ENCODE measurements around the gene HACD2. TPM values are rescaled to one million over a fixed set of nuclear protein-coding genes. Genes with fewer than 3 reads are reported as not detected.

Gene HACD2
- total and polyA plus RNA-seq, 10 of the 15 experiments (the other 5 are each of a cell fraction or from before 2014, with no cell fraction given) = 9.1 to 30.0 (median 18.8) TPM

GRCh38 chr3:123606527-123606926 is 21.7 kb upstream of the HACD2 start (continued):
- no peak for TF ChIP-seq BACH1 (IDR thresholded peaks at IDR 0.05; ENCODE audit: borderline replicate concordance)
- TF ChIP-seq HSF1 (IDR thresholded peaks at IDR 0.05; ENCODE audit: low read depth, low read length) = no peak
- TF ChIP-seq GATAD2B (conservative IDR thresholded peaks at IDR 0.05; ENCODE audit: low read depth) = no peak
- no peak for TF ChIP-seq IKZF2 (IDR thresholded peaks at IDR 0.05)

- H3K4me2 ChIP-seq (ENCODE audit: control insufficient read depth, insufficient read depth) = peak overlapping the region; percentile 59
- no peaks in the 10 kb centered on the region for H3K36me3 ChIP-seq (ENCODE audit: control insufficient read depth in 2 of 2, insufficient read depth in 2 of 2, low read length in 1 of 2)
- in situ Hi-C loops (cut with MboI) = no loop called here
- no peak overlapping the region for H3K4me3 ChIP-seq
- no peaks in the 10 kb centered on the region for H3K27me3 ChIP-seq (replicated peaks in 1 of 2; ENCODE audit: control insufficient read depth in 2 of 2, insufficient read depth in 2 of 2, low read length in 1 of 2)
- ChIA-PET RAD21 (ENCODE audit: unreplicated experiment) (interaction anchor here (1.1 to 1.5 kb wide), 3 partner anchors 11 to 20 kb away, joined by 3 to 6 read pairs (median 3); no protein-coding TSS in a partner anchor), POLR2A (interaction anchor here (1.5 to 2.3 kb wide), 2 partner anchors 19 to 21 kb away, joined by 3 to 19 read pairs; partner anchors contain the start of gene HACD2), CTCF (interaction anchor here (0.6 to 2.9 kb wide), 7 partner anchors 8 to 1347 kb away, joined by 3 to 19 read pairs (median 3); no protein-coding TSS in a partner anchor), SMC1A (ENCODE audit: uncharacterized antibody, unreplicated experiment) (interaction anchor here (0.6 to 1.8 kb wide), 9 partner anchors 14 to 37 kb away, joined by 3 to 12 read pairs (median 4); partner anchors contain the start of gene HACD2)
- H3K27ac ChIP-seq (ENCODE audit: control insufficient read depth, insufficient read depth) = peak overlapping the region; percentile 22; the same call in 1 of the 2 replicates
- ATAC-seq (peak; percentile 88), DNase-seq (ENCODE audit: low read depth, low spot score) (peak; percentile 55), FAIRE-seq (peak; percentile 65)
- 43% methylated on average over 5 of the region's 5 CpGs for WGBS (ENCODE audit: insufficient coverage, insufficient replicate concordance, low lambda C conversion rate, missing lambda C conversion rate)
- no peaks in the 10 kb centered on the region for H4K20me1 ChIP-seq (ENCODE audit: control insufficient read depth, insufficient read depth)
- H3K9ac ChIP-seq (ENCODE audit: control insufficient read depth, insufficient read depth, low read length) = no peak overlapping the region
- peaks cover 23% of the 10 kb centered on the region for H3K4me1 ChIP-seq (ENCODE audit: control insufficient read depth, insufficient read depth, low read length)
- H3K79me2 ChIP-seq (ENCODE audit: control insufficient read depth, insufficient read depth, low read length) = no peaks in the 10 kb centered on the region; the same call in 1 of the 2 replicates
- no peaks in the 10 kb centered on the region for H3K9me3 ChIP-seq (replicated peaks; ENCODE audit: control insufficient read depth, insufficient read depth, low read length)
- intact Hi-C loops (cut with micrococcal nuclease; ENCODE audit: unreplicated experiment) = no loop called here
- H2AFZ ChIP-seq (ENCODE audit: control insufficient read depth, low read depth, low read length) = no peak overlapping the region
- no TSS peak for BruUV-seq (replicated peaks)
- TF ChIP-seq E2F8 (IDR thresholded peaks at IDR 0.05; ENCODE audit: low read depth, partially characterized antibody) (no peak), JUNB (IDR thresholded peaks at IDR 0.05) (peak; percentile 57; the same call in 1 of the 2 replicates), SKIL (IDR thresholded peaks at IDR 0.05; ENCODE audit: low read depth, poor library complexity, severe bottlenecking) (peak; percentile 68), RB1 (IDR thresholded peaks at IDR 0.05; ENCODE audit: borderline replicate concordance) (no peak), MEF2B (IDR thresholded peaks at IDR 0.05; ENCODE audit: partially characterized antibody, poor library complexity, severe bottlenecking) (peak; percentile 64), TCF7 (IDR thresholded peaks at IDR 0.05; ENCODE audit: borderline replicate concordance) (no peak), DPF2 (IDR thresholded peaks at IDR 0.05) (peak; percentile 35), MAX (IDR thresholded peaks at IDR 0.05; ENCODE audit: low read depth, low read length) (no peak), POLR2AphosphoS5 (IDR thresholded peaks at IDR 0.05; ENCODE audit: low read length) (no peak), IKZF1 (conservative IDR thresholded peaks at IDR 0.05) (peak; percentile 50), CREM (IDR thresholded peaks at IDR 0.05; ENCODE audit: low read depth) (peak; percentile 23; the same call in 1 of the 2 replicates)
Measured at GRCh38 chr3:123605789-123606234, 21.0 kb upstream of the HACD2 start.
